ENCODE data around the gene CEACAM5. TPM values are rescaled to one million over a fixed set of nuclear protein-coding genes. Genes with fewer than 3 reads are reported as not detected.
"Not testable (repeated sequence)": the region's sequence is repeated elsewhere in the genome, so short reads cannot be mapped to it uniquely, and the experiment has no call there.

The CEACAM5 gene
- total RNA-seq, 1 donor, result not detected

DNA sequence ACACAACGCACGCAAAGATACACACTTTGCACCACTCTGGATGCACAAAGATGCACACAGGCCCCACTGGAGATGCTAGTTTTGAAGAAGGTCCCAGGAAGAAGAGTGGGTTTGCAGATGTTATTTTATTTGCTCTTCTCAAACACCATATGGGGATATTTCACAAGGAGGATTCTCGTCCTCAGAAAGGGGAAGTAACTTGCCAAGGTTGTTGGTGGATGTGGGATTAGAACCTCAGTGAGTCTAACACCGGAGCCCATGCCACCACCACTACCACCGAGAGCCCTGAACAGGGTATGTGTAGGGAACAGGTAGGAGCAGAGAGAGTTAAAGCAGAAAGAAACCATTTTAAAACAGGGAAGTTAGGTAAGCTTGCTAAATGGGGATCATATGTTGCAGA is 37.3 kb downstream of the CEACAM5 start:
- Histone ChIP-seq H3K27me3 (ENCODE audit: insufficient read depth, low read length) (peaks cover 4% of the 10 kb centered on the region), H3K4me3 (ENCODE audit: low read length) (no peak overlapping the region), H3K9me3 (ENCODE audit: low read depth, low read length) (no peaks in the 10 kb centered on the region), H3K4me1 (ENCODE audit: insufficient read depth, low read length) (peaks cover 35% of the 10 kb centered on the region)

DNA sequence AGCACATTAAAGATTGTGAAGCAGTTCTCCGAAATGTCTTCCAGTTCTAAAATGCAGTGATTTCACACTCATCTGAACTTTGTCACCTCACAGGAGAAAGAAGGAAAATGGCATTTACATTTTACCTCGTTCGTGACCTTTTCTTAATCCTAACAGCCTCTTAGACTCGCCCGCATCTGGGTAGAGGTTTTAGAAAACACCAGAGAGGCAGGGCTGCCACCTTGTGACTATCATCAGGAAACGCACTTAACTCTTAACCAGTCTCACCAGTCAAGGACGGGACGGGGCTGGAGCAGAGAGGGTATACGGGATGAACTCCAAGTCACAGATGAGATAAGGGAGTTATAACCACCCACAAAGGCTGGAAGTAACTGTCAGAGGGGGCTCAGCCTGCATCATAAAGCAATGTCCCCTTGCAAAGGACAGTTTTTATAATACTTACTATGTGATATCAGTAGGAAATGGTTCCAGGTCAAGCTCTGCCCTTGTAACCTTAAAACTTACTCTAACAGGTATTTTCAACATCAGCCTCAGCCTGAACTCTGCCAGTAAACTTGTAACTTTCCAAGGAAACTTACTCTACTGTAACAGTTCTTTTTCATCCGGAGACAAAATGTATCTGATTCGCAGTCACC is 38.3 kb downstream of the CEACAM5 start:
- peaks cover 39% of the 10 kb centered on the region for H3K4me1 ChIP-seq (ENCODE audit: insufficient read depth, low read length)
- H3K4me3 ChIP-seq (ENCODE audit: low read length), result no peak overlapping the region
- H3K27me3 ChIP-seq (ENCODE audit: insufficient read depth, low read length), result peaks cover 6% of the 10 kb centered on the region
- H3K9me3 ChIP-seq (ENCODE audit: low read depth, low read length), result no peaks in the 10 kb centered on the region

DNA sequence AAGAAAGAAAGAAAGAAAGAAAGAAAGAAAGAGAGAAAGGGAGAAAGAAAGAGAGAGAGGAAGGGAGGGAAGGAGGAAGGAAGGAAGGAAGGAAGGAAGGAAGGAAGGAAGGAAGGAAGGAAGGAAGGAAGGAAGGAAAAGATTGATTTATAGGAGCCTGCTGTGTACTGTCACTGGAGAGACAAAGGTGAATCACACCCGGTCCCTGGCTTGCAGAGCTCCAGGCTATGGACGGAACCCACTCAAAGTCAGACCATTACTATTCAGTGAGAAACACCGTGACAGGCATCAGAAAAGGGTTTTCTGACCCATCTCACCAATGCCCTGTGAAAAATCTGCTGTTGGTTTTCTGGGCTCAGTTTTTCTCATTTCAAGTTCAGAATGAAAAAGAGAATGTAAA is 39.6 kb downstream of the CEACAM5 start:
- Histone ChIP-seq H3K4me3 (ENCODE audit: low read length) (no peak overlapping the region), H3K9me3 (ENCODE audit: low read depth, low read length) (no peaks in the 10 kb centered on the region), H3K4me1 (ENCODE audit: insufficient read depth, low read length) (peaks cover 38% of the 10 kb centered on the region), H3K27me3 (ENCODE audit: insufficient read depth, low read length) (peaks cover 6% of the 10 kb centered on the region)

DNA sequence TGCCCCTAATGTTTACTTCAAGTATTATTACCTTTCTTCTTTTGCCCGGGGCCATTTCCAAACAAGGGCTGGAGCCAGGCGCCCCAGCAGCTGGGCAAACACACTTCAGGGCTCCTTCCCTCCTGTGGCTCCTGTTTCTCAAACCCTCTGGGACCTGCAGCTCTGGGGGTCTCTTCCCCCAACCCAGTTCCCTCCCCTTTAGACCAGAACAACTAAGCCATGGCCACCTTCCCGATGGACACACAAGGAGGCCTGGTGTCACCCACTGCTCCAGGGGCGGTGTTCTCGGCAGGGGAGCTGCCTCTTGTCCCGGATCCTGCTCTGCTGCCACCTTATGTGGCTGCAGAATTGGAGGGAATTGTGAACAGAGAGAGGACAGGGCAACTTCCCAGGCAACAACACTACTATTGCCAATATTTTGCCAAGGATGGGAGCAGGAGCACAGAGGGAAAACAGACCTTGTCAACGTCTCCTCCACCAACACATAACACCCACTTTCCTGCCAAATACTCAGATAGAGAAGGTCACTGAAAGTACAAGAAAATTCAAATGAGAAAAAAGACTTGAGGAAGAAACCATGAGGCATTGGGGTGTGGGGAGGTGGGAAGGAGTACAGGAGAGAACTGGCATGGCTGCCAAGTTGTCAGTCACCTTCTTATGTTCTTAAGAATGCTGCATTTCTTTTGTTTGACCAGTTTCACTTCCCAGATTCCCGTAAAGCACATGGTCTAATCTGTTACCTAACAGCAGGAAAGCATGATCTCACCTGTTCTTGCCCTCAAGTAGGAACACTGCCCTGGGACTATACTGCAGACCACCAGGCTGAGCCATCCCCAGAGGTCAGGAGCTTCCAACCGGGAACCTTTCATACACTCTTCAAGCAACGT is 42.1 kb downstream of the CEACAM5 start:
- H3K4me3 ChIP-seq (ENCODE audit: low read length); H3K27me3 ChIP-seq (ENCODE audit: insufficient read depth, low read length); H3K9me3 ChIP-seq (ENCODE audit: low read depth, low read length): not testable (repeated sequence)
- peaks cover 31% of the 10 kb centered on the region for H3K4me1 ChIP-seq (ENCODE audit: insufficient read depth, low read length)

DNA sequence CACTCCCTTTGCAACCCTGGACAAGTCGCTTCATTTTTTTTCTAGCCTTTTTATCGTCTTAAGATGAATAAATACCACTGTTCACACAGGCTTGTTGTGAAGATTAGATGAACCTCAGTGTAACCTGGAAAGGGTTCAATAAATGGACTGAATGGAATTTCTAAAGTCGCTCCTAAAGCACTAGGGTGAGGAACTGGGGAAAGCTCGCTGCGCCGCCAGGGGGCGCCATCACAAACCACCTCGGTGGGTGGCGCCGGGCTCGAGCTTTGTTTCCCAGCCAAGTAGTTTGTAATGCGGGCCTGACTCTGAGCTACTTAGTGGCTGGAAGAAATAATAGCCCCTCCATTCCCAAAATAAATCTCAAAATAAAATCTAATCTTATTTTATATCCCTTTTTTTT is 44.7 kb downstream of the CEACAM5 start:
- Histone ChIP-seq H3K4me3 (ENCODE audit: low read length) (no peak overlapping the region), H3K27me3 (ENCODE audit: insufficient read depth, low read length) (peaks cover 2% of the 10 kb centered on the region), H3K9me3 (ENCODE audit: low read depth, low read length) (no peaks in the 10 kb centered on the region), H3K4me1 (ENCODE audit: insufficient read depth, low read length) (peaks cover 21% of the 10 kb centered on the region)

DNA sequence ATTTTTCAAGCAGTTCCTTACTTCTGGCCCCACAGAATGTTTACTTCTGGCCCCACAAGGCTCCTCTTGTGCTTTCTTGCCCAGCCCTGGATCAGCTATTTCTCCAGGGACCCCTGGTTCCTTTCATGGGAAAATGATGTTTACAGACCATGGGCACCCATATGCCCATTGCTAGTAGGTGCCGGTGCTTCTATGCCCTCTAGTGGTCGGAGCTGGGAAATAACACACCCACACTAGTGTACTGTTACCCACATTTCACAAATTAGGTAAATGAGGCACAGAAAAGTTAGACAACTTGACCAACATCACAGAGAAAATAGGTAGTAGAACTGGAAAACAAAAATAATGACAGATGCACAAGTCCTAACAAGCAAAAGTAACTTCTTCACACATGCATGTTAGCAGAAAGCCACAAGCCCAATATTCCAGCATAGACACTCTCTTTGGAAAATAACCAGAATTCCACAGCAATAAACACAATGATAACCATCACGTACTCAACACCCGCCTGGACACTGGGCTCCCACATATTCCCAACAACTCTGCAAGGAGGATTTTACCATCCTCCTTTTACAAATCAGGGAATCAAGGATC is 45.6 kb downstream of the CEACAM5 start:
- Histone ChIP-seq H3K9me3 (ENCODE audit: low read depth, low read length) (no peaks in the 10 kb centered on the region), H3K4me1 (ENCODE audit: insufficient read depth, low read length) (peaks cover 21% of the 10 kb centered on the region), H3K4me3 (ENCODE audit: low read length) (no peak overlapping the region), H3K27me3 (ENCODE audit: insufficient read depth, low read length) (peaks cover 2% of the 10 kb centered on the region)

DNA sequence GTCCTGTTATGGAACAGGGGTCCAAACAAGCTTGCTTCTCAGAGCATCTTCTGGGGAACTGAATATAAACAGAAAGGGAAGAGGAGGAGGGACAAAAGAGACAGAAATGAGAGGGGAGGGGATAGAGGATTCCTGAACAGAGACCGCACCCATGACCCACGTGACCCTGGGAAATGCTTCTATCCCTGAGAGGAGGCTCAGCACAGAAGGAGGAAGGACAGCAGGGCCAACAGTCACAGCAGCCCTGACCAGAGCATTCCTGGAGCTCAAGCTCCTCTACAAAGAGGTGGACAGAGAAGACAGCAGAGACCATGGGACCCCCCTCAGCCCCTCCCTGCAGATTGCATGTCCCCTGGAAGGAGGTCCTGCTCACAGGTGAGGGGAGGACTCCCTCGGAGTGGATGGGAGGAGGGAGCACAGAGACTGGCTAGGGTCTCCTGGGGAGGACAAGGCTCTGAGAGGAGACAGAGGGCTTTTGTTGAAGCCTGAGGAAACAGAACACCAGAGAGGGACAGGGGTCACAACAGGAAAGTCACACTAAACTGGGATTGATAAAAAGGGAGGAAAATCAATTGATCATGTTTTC is 47.0 kb downstream of the CEACAM5 start, which contains the start of gene CEACAM6:
TSS of gene CEACAM6 (plus strand) at position 203 of the 586 bp plus-strand sequence. CDS start at position 312, 109 bp downstream.
- H3K4me3 ChIP-seq (ENCODE audit: low read length), result no peak within 1 kb of the TSS
- H3K9me3 ChIP-seq (ENCODE audit: low read depth, low read length), result no peaks in the 10 kb centered on the region
- peaks cover 21% of the 10 kb centered on the region for H3K4me1 ChIP-seq (ENCODE audit: insufficient read depth, low read length)

DNA sequence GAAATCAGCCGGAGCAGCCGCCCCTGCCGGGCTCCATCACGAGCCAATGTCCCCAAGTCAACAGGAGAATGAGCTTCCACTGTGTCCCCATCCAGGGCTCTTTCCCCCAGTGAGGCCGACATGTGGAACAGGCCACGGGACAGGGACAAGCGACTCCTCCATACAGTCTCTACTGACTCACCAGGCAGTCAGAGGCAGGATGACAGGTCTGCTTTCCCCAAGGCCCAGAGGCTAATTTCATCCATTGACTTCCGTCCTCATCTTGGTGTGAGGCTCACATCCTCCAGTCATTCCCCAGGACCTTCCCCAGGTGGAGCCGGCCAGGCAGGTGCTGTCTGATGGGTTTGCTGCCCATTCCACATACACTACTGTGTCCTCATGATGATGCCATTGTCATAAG is 50.4 kb downstream of the CEACAM5 start:
- Histone ChIP-seq H3K9me3 (ENCODE audit: low read depth, low read length) (no peaks in the 10 kb centered on the region), H3K4me1 (ENCODE audit: insufficient read depth, low read length) (peaks cover 9% of the 10 kb centered on the region), H3K27me3 (ENCODE audit: insufficient read depth, low read length) (no peaks in the 10 kb centered on the region), H3K4me3 (ENCODE audit: low read length) (no peak overlapping the region)

More for the DNA sequence above, 47.0 kb downstream of the CEACAM5 start, which contains the start of gene CEACAM6:
- peaks cover 2% of the 10 kb centered on the region for H3K27me3 ChIP-seq (ENCODE audit: insufficient read depth, low read length)

DNA sequence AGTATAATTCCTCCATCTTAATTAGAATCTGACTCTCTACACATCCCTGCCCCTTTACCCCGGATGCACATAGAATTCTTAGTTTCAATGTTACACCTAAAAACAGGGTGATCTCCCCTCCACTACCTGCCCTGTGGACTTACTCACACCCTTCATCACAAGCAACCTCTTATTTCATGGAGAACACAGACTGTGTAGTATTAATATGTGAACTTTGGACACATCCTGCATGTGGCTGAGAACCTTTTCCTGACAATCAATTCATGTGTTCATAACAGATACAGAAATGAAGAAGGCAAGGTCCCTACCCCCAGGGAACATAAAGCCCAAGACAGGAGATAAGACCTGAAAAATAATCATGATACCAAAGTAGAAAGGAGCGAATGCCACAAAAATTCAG is 58.7 kb downstream of the CEACAM5 start:
- Histone ChIP-seq H3K4me1 (ENCODE audit: insufficient read depth, low read length) (no peaks in the 10 kb centered on the region), H3K27me3 (ENCODE audit: insufficient read depth, low read length) (no peaks in the 10 kb centered on the region), H3K4me3 (ENCODE audit: low read length) (no peak overlapping the region), H3K9me3 (ENCODE audit: low read depth, low read length) (no peaks in the 10 kb centered on the region)

DNA sequence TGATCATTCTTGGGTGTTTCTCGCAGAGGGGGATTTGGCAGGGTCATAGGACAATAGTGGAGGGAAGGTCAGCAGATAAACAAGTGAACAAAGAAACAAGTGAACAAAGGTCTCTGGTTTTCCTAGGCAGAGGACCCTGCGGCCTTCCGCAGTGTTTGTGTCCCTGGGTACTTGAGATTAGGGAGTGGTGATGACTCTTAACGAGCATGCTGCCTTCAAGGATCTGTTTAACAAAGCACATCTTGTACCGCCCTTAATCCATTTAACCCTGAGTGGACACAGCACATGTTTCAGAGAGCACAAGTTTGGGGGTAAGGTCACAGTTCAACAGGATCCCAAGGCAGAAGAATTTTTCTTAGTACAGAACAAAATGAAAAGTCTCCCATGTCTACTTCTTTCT is 59.7 kb downstream of the CEACAM5 start:
- H3K27me3 ChIP-seq (ENCODE audit: insufficient read depth, low read length); H3K4me1 ChIP-seq (ENCODE audit: insufficient read depth, low read length); H3K4me3 ChIP-seq (ENCODE audit: low read length); H3K9me3 ChIP-seq (ENCODE audit: low read depth, low read length): not testable (repeated sequence)

DNA sequence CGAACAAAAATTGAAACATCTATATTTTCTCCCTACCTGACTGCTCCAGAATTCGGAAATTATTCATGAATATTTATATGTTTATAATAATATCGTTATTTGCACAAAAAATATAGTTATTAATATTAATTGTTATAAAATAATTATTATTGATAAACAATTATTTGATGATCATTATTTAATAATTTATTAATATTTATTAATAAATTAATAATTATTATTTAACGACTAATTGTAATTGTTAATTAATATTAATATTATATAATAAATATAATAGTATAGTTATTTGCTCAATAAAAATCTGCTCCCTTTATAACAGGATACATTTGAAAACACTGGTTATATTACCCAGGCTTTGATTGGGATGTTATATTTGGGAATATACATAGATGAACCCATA is 61.2 kb downstream of the CEACAM5 start:
- H3K9me3 ChIP-seq (ENCODE audit: low read depth, low read length), result no peaks in the 10 kb centered on the region
- no peak overlapping the region for H3K4me3 ChIP-seq (ENCODE audit: low read length)
- no peaks in the 10 kb centered on the region for H3K27me3 ChIP-seq (ENCODE audit: insufficient read depth, low read length)
- peaks cover 15% of the 10 kb centered on the region for H3K4me1 ChIP-seq (ENCODE audit: insufficient read depth, low read length)

DNA sequence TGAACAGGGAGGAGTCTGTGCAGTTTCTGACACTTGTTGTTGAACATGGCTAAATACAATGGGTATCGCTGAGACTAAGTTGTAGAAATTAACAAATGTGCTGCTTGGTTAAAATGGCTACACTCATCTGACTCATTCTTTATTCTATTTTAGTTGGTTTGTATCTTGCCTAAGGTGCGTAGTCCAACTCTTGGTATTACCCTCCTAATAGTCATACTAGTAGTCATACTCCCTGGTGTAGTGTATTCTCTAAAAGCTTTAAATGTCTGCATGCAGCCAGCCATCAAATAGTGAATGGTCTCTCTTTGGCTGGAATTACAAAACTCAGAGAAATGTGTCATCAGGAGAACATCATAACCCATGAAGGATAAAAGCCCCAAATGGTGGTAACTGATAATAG is 63.0 kb downstream of the CEACAM5 start:
- H3K27me3 ChIP-seq (ENCODE audit: insufficient read depth, low read length), result peaks cover 3% of the 10 kb centered on the region
- H3K4me1 ChIP-seq (ENCODE audit: insufficient read depth, low read length), result peaks cover 20% of the 10 kb centered on the region
- H3K4me3 ChIP-seq (ENCODE audit: low read length), result no peak overlapping the region
- H3K9me3 ChIP-seq (ENCODE audit: low read depth, low read length), result no peaks in the 10 kb centered on the region

DNA sequence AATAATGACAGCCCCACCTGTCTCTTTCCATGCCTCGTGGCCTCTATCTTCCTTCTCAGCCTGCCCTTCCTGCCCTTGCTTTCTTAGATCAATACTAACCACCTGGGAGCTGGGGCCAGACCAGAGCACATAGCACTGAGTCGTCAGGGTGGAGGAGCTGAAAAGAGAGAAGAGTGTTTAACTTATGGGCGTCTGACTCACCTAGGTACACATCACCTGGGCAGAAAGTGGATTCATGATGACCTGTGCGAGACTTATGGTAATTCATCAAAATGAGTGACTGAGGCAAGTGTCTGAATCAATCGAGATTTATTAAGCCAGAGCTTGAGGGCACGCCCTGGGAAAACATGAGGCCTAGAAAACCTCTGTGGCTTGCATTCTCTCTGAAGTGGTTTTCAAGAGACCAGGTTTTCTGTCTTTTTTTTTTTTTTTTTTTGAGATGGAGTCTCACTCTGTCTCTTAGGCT is 66.1 kb downstream of the CEACAM5 start:
- Histone ChIP-seq H3K9me3 (ENCODE audit: low read depth, low read length) (no peaks in the 10 kb centered on the region), H3K4me1 (ENCODE audit: insufficient read depth, low read length) (peaks cover 20% of the 10 kb centered on the region), H3K4me3 (ENCODE audit: low read length) (no peak overlapping the region), H3K27me3 (ENCODE audit: insufficient read depth, low read length) (peaks cover 3% of the 10 kb centered on the region)

DNA sequence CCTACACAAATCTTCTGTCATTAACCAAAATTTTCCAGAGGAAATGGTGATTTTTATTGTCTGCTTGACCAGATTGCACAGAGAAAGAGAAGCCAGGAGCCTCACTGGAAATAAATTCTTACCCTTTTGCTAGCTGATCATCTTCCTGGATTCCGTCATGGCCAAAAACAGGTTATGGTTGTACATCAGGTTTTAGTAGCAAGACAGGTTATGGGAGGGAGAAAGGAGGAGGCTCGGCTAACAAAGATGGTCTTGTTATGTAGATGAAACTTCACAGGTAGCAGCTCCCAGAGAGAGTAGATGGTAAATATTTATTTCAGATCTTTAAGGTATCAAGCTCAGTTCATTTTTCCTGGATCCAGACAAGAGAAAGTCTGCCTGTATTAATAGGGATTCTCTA is 68.3 kb downstream of the CEACAM5 start:
- Histone ChIP-seq H3K27me3 (ENCODE audit: insufficient read depth, low read length) (peaks cover 3% of the 10 kb centered on the region), H3K9me3 (ENCODE audit: low read depth, low read length) (no peaks in the 10 kb centered on the region), H3K4me3 (ENCODE audit: low read length) (no peak overlapping the region), H3K4me1 (ENCODE audit: insufficient read depth, low read length) (peaks cover 20% of the 10 kb centered on the region)

All from mononuclear cell (primary cell).